GM19351 (cell line): ENCODE measurements around the gene SIPA1.
A peak's percentile ranks its signal among the peaks of the same experiment; 100 is the strongest.
"Not testable (repeated sequence)": the region's sequence is repeated elsewhere in the genome, so short reads cannot be mapped to it uniquely, and the experiment has no call there.

Experiments
- ATAC-seq: cut with Tn5 transposase; IDR thresholded peaks from one replicate; pipeline ENCODE4 v1.9.1; 2021; ENCODE audit warnings: mild to moderate bottlenecking, moderate library complexity; ENCODE audit not compliant: unreplicated experiment

Gene SIPA1

DNA sequence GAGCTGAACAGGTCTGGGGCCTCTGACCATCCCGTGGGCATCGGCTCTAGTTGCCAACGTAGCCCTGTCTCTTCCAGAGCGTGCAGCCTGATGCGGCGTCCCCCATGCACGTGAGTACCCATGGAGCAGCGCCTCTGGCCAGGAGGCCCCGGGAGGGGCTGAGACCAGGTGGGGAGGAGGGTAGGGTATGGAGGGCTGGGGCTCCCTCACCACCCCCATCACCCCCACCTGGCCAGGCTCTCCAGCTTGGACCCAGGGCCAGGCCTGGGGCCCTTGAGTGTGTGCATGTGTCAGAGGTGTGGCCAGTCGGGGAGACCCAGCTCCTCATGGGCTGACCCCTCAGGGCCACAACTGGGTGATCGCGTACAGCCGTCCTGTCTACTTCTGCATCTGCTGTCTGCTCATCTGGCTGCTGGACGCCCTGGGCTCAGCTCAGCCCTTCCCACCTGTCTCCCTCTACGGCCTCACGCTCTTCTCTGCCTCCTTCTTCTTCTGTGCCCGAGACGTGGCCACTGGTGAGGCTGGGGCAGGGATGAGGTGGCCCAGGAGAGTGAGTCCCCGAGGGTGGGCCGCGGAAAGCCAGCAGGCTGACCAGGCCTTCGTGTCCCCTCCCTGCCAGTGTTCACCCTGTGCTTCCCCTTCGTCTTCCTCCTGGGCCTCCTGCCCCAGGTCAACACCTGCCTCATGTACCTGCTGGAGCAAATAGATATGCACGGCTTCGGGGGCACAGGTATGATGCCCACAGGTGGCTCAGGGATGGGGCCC lies 13.9 kb upstream of the SIPA1 start:
- ATAC-seq: no peak

DNA sequence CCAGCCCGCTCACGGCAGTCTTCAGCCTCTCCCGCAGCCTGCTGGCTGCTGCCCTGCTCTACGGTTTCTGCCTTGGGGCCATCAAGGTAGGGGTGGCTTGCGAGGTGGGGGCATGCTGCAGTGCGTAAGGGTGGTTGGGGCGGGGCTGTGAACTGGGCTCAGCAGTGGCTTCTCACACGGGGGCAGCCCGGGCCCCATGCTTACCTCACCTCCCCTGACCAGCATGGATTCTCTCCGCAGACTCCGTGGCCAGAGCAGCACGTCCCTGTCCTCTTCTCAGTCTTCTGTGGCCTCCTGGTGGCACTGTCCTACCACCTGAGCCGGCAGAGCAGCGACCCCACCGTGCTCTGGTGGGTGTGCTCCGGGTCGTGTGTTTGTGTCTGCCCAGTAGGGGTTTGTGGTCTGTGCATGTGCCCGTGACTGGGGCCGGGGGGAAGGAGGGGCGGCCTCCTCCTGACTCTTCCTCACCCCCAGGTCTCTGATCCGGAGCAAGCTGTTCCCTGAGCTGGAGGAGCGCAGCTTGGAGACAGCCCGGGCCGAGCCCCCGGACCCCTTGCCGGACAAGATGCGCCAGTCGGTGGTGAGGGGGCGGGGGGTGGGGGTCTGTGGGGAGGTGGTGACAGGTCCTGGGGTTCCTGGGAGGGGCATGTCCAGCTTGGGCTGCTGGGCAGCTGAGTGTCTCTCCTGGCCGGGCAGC lies 12.8 kb upstream of the SIPA1 start:
- no peak for ATAC-seq

DNA sequence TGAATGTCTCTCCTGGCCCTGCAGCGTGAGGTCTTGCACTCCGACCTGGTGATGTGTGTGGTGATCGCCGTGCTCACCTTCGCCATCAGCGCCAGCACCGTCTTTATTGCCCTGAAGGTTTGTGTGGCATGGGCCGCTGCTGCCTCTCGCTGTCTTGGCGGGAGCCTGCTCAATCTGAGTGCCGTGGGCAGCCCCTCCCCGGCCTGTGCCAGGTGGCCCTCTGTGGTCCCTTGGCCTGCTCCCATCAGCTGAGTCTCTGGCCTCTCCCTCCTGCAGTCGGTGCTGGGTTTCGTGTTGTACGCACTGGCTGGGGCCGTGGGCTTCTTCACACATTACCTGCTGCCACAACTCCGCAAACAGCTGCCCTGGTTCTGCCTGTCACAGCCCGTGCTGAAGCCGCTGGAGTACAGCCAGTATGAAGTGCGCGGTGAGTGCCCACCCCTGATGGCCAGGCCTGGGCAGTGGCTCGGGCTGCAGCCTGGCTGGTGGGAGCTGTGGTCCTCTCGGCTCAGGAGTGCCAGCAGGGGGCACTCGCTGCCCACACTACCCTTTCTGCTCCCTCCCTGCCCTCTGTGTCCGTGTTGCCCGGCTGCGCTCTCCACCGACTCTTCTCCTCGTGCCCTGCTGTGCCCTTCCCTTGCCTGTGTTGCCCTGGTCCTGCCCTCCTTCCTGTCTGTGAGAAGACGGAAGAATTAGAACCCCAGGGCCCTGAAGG lies 12.1 kb upstream of the SIPA1 start:
- ATAC-seq: no peak

DNA sequence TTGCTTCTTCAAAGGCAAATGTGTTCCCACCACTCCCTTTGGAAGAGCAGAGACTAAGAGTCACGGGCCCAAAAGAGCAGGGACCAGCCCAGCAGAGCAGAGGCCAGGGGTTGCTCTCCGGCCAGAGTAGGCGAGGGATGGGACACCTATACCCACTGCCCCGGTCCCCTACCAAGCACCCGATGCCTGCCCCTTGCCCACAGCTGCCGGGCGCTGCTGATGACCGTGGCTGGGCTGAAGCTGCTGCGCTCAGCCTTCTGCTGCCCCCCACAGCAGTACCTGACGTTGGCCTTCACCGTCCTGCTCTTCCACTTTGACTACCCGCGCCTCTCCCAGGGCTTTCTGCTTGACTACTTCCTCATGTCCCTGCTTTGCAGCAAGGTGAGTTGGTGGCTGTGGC lies 10.7 kb upstream of the SIPA1 start:
- ATAC-seq: no peak

DNA sequence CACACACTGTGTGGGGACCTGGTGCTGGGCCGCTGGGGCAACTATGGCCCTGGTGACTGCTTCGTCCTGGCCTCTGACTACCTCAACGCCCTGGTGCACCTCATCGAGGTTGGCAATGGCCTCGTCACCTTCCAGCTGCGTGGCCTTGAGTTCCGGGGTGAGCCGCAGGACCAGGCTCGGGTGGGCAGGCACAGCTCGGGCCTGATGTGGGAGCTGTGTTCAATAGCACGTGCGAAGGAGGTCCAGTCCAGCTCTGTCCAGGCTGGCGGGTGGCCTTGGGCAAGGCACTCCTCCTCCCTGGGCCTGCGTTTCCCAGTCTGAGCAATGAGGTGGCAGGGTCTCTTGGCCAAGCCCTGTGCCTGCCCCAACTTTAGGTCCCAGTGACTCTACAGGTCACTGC lies 8.3 kb upstream of the SIPA1 start:
- no peak for ATAC-seq

DNA sequence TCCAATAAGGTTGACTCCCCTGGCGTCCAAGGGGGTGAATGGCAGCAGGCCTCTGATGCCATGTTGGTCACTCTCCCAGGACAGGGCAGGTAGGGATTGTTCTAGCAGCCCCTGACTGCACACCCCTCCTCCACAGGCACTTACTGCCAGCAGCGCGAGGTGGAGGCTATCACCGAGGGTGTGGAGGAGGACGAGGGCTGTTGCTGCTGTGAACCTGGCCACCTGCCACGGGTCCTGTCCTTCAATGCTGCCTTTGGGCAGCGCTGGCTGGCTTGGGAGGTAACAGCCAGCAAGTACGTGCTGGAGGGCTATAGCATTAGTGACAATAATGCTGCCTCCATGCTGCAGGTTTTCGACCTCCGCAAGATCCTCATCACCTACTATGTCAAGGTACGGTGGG lies 7.7 kb upstream of the SIPA1 start:
- no peak for ATAC-seq

DNA sequence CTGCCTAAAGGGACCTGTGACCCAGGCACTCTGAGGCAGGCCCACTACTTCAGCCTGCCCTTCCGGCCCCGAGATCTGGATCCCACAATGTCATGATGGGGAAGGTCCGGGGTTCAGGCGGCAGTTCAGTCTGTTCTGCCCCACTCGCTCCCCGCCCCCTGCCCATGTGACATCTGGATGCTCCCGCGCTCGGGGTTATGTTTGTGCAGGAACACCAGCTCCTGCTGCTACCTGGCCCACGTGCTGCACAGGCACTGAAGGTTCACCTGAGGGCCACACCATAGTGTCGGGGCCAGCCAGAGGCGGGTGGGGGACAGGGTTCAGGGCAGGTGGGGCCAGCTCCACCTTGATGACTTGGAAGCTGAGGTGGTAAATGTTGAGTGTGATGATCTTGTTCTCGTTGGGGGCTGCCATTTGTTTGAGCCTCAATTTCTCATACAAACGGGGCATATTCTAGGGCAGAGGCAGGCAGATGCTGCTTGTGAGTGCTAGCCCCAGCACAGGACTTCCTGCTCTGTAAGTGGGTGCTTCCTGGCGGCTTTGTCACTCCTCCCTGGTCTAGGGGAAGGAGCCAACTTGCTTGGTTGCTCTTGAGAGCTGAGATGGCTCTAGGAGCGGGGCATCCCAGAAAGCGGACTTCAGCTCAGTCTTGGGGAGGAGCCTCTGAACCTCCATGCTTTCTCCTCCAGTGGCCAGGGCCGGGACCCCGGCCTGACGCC lies 4.4 kb upstream of the SIPA1 start:
- no peak for ATAC-seq

DNA sequence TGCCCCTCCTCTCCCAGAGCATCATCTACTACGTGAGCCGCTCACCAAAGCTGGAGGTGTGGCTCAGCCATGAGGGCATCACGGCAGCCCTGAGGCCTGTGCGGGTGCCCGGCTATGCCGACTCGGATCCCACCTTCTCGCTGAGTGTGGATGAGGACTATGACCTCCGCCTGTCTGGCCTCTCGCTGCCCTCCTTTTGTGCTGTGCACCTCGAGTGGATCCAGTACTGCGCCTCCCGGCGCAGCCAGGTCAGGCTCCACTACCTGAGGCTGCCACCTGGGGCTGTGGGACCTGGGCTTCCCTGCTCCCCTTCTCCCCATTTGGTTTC lies 3.8 kb upstream of the SIPA1 start:
- ATAC-seq: no peak

DNA sequence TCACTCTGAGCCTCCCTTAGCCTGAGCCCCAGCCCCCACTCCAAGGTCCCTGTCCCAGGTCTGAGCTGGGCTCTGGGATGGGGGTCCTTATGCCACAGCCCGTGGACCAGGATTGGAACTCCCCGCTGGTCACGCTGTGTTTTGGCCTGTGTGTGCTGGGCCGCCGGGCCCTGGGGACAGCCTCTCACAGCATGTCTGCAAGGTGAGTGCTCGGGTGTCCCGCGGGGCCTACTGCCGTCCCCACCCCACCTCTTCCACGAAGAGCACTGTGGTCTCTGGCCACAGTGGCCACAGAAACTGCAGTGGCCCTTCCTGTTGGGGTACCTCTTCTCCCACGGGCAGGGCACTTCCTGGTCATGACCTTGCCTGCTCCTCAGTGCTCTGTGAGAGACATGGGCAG lies 3.5 kb upstream of the SIPA1 start:
- no peak for ATAC-seq

DNA sequence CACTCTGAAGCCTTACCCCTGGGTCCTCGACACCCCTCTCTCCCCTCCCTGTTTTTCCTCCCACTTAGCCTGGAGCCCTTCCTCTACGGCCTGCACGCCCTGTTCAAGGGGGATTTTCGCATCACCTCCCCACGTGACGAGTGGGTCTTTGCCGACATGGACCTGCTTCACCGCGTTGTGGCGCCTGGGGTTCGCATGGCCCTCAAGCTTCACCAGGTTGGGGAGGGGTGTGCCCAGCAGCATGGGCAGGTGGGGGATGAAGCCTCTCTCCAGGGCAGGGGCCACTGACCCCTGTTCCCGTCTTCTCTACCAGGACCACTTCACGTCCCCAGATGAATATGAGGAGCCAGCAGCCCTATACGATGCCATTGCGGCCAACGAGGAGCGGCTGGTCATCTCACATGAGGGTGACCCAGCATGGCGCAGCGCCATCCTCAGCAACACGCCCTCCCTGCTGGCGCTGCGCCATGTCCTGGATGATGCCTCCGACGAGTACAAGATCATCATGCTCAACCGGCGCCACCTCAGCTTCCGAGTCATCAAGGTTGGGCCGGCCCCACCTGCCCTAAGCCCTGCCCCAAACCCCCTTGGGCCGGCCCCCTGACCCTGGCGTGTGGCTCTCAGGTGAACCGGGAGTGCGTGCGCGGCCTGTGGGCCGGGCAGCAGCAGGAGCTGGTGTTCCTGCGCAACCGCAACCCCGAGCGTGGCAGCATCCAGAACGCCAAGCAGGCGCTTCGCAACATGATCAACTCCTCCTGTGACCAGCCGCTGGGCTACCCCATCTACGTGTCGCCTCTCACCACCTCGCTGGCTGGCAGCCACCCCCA lies 2.8 kb upstream of the SIPA1 start:
- ATAC-seq: no peak

DNA sequence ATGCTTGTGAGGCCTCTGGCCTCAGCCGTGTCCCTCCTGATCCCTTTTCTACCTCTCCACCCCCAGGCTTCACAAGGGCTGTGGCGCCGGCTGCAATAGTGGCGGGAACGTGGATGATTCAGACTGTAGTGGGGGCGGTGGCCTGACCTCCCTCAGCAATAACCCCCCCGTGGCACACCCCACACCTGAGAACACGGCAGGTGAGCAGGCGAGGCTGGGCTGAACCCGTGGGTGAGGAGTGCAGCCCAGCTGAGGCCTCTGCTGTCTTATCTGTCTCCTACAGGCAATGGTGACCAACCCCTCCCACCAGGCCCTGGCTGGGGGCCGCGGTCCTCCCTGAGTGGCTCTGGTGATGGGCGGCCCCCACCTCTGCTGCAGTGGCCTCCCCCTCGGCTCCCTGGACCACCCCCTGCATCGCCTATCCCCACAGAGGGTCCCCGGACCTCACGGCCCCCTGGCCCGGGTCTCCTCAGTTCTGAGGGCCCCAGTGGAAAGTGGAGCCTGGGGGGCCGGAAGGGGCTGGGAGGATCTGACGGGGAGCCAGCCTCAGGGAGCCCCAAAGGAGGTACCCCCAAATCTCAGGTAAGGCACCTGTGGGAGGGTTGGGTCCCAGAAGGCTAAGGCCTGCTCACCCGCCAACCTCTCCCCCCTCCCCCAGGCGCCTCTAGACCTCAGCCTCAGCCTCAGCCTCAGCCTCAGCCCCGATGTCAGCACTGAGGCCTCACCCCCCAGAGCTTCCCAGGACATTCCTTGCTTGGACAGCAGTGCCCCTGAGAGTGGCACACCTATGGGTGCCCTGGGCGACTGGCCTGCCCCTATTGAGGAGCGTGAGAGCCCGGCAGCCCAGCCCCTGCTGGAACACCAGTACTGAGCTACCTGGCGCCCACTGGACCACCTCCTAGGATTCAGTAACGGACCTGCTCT lies 1.5 kb upstream of the SIPA1 start:
- no peak for ATAC-seq

DNA sequence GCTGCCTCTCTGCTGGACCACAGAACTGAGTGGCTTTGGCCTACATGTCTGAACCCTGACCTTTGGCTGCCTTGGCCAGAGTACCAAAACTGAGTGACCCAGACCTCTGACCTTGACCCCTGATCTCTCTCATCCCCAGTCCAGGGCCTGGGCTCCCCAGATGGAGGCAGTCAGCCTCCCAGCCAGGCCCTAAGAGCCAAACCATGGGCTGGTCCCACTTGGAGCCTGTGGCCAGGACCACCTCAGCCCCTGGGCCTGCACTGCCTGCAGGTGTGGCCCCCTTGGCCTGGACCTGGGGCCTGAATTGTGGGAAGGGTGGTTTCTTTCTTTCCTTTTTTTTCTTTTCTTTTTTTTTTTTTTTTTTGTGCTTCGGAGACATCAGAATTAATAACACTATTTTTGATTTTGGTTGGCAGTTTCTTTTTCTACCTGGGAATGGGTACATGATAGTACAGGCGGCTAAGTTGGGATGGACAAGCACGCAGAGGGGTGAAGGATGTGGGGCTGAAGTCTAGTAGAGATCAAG lies 806 bp upstream of the SIPA1 start:
- no peak for ATAC-seq

DNA sequence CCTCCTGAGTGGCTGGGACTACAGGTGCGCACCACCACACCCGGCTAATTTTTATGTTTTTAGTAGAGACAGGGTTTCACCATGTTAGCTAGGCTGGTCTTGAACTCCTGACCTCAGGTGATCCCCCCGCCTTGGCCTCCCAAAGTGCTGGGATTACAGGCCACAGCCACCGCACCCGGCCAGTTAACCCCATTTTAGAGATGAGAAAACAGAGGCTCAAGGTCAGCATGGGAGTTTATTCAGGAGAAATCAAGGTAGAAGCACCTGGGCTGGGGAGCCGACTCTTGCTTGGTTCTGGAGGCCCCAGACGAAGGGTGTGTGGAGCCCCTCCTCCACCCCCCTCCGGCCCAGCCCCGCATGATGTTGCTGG lies 1.3 kb downstream of the SIPA1 start:
- not testable (repeated sequence) for ATAC-seq

DNA sequence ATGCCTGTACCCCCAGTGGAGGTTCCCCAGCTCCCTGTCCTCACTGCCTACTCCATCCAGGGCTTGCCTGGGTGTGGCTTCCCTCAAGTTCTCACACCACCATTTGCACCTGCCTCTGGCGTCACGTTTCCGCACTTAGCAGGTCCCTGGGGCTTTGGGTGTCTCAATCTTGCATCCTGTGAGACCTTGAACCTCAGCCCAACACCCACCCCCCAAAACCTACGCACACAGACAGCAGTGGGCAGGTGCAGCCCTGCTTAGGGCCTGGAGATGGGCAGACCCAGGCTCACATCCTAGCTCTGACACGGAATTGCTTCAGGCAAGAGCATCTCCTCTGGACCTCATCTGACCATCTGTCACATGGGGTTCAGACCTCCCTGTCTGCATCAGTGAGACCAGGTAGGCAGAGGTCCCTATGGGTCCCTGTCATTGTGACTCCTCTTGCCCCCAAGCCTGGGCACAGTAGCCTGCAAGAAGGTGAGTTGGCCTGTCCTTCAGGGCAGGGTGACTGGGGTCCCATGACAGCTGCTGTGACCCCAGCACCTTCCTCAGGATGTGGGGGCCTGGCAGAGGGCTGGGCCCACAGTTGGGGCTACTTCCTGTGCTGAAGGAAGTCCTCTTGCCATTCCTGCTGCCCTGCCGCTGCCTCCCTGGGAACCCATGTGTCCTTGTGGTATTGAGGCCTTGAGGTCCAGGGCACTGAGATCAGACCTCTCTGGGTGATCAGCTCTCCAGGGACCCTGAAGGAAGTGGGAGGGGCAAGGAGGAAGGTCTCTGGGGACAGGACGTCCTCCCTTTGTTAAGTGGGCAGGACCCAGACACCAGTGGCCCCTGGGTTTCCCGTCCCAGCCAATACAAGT lies 2.0 kb downstream of the SIPA1 start:
- ATAC-seq: peak; percentile 53

DNA sequence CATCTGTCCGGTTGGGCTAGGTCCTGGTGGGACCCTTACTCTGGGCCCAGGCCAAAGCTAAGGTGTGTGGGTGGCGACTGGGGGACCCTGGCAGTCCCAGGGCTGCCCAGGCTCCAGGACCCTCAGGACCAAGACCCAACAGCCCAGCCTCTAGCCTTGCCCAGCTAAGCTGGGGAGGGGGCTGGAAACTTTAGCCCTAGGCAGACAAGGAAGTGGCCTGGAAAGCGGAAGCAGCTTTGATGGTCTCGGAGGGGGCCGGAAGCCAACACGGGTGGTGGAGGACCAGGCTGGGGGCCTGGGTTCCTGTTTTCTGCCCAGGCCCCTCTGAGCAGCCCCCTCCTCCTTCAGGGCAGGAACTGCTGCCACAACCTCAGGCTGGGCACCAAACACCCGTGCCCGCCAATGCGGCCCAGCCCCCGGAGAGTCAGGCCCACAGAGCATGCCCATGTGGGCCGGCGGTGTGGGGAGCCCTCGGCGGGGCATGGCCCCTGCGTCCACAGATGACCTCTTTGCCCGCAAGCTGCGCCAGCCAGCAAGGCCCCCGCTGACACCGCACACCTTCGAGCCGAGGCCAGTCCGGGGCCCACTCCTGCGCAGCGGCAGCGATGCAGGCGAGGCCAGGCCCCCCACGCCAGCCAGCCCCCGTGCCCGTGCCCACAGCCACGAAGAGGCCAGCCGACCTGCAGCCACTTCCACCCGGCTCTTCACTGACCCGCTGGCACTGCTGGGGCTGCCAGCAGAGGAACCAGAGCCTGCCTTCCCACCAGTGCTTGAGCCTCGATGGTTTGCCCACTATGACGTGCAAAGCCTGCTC lies 2.8 kb downstream of the SIPA1 start:
- no peak for ATAC-seq

DNA sequence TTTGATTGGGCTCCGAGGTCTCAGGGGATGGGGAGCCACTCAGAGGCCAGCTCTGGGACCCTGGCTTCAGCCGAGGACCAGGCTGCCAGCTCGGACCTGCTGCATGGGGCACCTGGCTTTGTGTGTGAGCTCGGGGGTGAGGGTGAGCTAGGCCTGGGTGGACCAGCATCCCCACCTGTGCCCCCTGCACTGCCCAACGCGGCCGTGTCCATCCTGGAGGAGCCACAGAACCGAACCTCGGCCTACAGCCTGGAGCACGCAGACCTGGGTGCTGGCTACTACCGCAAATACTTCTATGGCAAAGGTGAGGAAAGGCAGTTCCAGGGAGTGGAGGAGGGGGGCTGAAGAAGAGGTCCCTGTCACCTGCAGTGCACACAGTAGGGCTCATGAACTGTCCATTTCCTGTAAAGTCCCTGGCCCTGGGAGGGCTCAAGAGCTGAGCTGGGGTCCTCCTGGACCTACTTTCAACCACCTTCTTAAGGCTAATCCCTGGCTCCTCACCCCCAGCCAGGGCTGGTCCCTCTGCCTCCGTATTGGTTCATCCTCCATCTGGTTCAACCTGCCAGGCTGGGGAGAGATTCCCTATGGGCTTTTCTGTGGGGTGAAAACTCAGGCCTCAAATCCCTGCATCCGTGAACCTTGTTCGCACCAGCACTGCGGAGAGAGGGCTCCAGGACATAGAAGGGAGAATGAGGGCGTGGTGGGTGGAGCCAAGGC lies 3.6 kb downstream of the SIPA1 start:
- no peak for ATAC-seq
